Hepatocyte (in vitro differentiated cells): ENCODE data around the gene CEP83.

Experiments used
- CTCF ChIP-seq: fragments of 200-600 bp; sonication (generic); IDR thresholded peaks from 2 replicates; pipeline ENCODE4 v1.5.1; 2016; ENCODE audit warnings: antibody characterized with exemption, mild to moderate bottlenecking; ENCODE audit not compliant: poor library complexity
- EZH2 ChIP-seq: fragments of 200-600 bp; sonication (generic); IDR thresholded peaks from 2 replicates; pipeline ENCODE4 v1.6.1; 2016; ENCODE audit warnings: antibody characterized with exemption, mild to moderate bottlenecking, borderline replicate concordance
- EZH2phosphoT487 ChIP-seq: fragments of 200-600 bp; sonication (generic); IDR thresholded peaks from one replicate; pipeline ENCODE4 v1.6.1; 2018; ENCODE audit warnings: antibody characterized with exemption, mild to moderate bottlenecking, low read depth, moderate library complexity; ENCODE audit not compliant: unreplicated experiment, severe bottlenecking

- TF ChIP-seq CTCF = no peak
- TF ChIP-seq EZH2 = no peak
- no peak for TF ChIP-seq EZH2phosphoT487
Measured at GRCh38 chr12:94276725-94277124, 182.9 kb downstream of the CEP83 start.
